ENCODE data around the gene ANKRD44. TPM values are rescaled to one million over a fixed set of nuclear protein-coding genes. Genes with fewer than 3 reads are reported as not detected.
A peak's percentile ranks its signal among the peaks of the same experiment; 100 is the strongest.
"Not testable (repeated sequence)": the region's sequence is repeated elsewhere in the genome, so short reads cannot be mapped to it uniquely, and the experiment has no call there.

Gene ANKRD44
- total RNA-seq, 1 donor from 2014 or later: 16.9 TPM

DNA sequence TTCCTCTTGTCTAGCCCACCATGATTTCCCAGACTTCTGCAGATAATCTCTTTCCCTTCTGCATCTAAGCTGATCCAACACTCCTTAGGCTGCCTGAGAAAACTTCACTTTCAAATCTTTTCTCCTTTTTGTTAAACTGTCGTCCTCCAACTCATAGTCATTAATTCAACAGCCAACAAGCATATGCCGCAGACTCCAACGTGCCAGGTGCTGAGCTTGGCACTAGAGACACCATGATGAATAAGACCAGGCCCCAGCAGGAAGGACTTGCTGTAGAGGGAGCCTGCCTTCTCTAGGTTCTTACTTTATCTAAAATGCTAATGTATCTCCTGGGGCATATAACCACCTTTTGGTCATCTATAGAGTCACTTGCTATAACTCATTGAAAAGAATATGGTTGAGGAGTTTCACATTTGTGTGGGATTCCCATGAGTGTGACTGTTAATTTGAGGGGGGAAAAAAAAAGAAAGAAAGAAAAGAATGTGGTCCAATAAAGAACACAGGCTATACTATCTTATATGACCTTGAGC is 51.0 kb downstream of the ANKRD44 start:
- DNase-seq (ENCODE audit: low read depth): no peak

DNA sequence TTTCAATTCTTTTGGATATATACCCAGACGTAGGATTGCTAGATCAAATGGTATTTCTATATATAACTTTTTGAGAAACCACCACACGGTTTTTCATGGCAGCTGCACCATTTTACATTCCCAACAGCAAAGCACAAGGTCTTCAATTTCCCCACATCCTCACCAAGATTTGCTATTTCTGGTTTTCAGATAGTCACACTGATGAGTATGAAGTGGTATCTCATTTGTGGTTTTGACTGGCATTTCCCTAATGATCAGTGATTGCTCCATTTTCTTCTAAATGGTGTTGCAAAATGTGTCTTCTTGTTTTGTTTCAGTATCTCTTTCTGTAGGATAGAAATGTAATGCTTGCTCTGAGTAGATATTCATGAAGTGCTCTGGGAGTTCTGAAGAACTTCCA is 52.0 kb downstream of the ANKRD44 start:
- peak; percentile 35 for DNase-seq (ENCODE audit: low read depth)

DNA sequence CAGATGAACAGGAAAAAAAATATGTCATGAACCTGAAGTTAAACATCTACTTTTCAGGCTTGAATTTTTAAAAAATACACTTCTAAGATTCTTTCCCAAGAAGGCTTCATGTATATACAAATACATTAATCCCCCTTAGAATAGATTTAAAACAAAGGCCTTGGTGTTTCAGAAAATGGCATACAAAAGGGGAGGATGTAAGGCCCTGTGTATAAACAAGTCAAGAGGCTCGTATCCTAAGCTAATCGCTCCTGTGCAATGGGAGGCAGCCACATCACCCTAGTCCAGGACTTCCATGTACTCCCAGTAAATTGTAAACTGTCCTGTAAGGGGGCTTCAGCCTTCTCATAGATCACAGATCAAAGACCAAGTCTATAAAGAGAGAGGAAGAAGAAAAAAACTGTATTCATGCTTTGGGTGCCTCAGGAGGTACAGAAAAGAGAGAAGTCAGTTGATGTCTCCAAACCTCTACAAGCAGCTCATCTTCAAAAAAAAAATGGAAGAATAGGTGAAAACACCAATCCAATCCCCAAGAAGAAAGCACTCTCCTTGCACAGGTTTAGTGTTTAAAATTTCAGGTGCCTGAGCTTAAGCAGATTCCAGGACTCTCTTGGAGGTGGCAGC is 53.9 kb downstream of the ANKRD44 start:
- no peak for DNase-seq (ENCODE audit: low read depth)

DNA sequence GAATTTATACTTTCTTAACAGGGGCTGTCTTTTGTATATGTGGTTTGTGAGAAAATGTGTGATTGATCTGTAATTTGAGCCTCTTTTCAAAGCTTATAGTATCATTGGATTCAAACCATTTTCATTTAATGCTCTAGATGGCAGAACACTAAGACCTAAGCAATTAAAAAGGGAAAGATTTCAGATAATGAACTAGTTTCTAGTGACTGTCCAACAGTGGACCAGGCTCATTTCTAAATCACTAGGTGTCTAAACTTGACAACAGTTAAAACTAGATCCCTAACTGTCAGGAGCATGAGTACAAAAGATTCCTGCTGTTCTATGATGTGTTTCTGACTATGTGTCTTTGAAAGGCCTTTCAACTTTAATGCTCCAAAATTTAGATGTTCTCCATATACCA is 54.6 kb downstream of the ANKRD44 start:
- DNase-seq (ENCODE audit: low read depth): no peak

DNA sequence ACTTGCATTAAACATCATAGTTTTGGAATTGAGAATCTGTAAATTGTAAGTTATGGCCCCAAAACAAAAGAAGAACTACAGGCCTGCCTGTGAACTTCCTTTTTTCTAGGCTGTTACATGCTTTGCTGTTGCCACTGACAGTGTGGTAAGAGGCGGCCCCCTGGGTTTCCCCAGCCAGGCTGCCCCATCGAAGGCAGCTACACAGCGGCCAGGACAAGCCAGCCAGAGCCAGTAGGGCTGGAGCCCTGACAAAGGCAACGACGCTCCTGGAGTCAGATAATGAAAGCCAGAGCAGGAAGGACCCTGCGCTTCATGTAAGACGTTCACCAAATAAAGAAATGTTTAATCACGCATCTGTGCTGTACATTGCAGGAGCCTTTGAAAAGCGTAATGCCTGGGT is 55.0 kb downstream of the ANKRD44 start:
- DNase-seq (ENCODE audit: low read depth): no peak

DNA sequence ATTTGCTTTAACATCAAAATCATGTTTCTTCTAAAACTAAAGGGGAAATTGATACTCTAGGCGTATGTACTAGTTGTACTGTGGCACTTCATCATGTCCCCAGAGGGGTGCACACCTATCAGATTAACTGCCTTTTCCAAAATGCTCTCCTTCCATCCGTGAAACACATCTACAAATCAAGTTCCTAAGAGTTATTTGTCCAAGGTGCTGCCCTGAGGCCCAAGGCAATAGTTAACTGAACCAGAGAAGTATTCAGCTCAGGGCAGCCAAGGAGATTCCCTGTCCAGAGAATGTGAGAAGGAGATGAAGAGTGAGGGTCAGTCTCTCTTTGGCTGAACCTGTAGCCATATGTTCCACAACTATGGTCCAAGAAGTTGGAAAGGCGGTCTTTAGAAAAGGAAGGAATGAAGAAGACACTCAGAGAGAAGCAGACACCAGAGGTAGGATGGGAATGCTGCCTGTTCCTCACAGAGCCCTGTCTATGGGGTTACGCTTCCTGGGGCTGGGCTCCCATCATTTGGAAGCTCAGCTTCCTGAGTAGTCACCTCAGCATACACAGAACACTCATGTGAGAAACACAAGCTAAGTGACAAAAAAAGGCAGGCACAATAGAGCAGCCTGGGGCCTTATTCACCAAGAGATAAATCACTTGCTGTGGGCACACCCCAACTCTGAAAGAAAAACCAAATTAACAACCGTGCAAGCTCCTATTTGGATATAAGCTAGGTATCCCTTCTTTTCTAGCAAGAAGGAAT is 55.6 kb downstream of the ANKRD44 start:
- DNase-seq (ENCODE audit: low read depth): peak; percentile 31

DNA sequence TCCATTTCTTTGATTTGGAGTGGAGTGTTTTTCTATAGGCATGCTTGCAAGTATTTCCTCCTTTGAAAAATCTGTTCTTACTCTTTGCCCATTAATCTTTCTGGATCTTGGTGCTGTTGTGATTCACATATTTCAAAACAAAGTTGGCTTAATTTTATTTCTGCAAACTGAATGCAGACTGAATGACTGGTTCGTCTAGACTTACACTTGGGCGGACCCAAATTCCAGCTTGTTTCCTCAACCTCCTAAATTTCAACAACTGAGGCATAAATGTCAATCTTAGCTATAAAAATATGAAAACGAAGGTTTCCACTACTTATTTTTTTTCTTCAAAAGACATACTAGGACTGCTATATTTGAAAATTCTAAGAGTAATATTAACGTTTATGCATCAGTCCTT is 59.0 kb downstream of the ANKRD44 start:
- DNase-seq (ENCODE audit: low read depth): no peak

DNA sequence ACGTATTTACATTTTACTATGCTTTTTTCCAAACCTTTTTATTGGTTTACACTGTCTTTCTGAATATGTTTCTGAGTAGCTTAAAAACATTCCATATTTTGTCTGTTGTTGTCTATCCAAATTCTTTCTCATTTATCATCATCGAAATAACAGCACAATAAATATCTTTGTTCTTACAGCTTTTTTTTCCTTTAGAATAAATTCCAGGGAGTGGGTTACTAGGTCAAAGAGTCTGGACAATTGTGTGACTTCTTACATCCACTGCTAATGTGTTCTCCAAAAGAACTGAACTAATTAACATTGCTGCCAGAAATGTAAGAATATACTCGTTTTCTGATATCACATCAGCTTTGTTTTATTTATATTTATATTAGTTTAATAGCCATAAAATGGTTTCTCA is 59.4 kb downstream of the ANKRD44 start:
- no peak for DNase-seq (ENCODE audit: low read depth)

DNA sequence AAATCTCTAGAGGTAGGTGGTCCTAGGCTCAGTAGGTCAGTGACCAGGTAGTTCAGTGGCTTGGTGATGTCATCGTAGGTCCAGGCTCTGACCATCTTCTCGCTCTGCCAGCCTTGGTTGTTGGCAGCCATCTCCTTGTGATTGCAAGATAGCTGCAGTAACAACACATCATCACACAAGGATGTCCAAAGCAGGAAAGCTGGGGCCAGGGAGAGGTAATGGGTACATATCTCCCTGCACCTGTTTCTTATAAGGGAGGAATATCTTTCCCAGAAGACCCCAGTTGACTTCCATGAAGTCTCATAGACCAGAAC is 60.5 kb downstream of the ANKRD44 start:
- no peak for DNase-seq (ENCODE audit: low read depth)

DNA sequence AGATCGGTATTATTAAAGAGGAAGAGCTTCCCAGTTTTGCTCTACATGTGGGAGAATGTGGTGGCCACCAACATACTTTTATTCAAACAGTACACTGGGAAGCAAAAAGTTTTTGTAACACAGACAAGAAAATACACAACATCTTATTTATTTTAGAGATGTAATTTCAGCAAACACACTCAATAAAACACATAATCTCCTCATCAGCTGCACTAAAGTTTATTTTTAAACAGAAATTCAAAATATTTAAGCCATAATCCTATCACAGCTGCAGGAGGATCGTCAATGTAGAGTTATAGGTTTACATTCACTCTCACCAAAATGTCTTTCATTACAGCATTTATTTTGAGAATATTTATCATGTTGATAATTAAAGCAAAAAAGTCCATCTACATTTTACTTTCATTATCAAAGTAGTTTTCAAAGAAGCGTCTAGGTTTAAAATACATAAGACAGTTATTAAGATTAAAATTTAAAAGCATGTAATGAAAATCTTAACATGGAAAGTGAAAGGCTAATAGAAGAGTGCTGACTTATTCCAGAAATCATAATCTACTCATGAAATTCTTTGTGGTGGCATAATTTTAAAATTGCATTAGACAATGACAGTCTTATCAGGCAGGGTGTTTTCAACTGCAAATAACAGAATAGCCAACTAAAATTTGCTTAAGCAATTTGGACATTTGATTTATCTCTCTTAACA is 61.0 kb downstream of the ANKRD44 start:
- no peak for DNase-seq (ENCODE audit: low read depth)

DNA sequence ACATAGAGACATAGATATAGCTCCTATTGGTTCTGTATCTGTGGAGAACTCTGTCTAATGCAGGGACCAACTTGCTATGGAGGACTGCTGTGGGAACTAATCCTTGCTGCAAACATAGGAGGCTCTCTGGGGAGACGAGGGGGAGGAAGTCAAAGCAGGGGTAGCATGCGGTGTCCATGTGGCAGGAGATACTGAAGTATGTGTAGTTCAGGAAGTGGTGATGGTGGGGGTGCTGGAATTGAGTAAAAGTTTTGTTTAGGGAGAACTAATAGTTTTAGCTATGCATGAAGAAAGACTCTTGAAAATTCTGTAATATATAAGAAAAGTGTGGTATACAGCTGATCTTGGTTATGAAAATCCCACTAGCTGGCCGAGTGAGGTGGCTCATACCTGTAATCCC is 62.0 kb downstream of the ANKRD44 start:
- DNase-seq (ENCODE audit: low read depth): no peak

DNA sequence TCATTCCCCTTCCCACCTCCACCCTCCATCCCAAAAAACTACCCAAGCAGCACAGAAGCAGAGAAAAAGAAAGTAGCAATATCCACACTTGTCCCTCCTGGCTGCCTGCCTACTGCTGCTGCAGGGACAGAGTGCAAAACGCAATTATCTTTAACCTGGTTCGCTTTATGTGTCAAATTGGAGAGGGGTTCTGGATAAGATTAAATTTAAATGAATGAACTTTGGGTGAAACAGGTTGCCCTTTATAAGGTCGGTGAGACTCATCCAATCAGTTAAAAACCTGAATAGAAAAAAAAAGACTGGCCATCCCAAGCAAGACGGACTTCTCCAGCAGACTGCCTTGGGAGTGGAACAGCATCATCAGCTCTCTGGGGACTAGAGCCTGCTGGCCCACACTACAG is 62.6 kb downstream of the ANKRD44 start:
- DNase-seq (ENCODE audit: low read depth): no peak

DNA sequence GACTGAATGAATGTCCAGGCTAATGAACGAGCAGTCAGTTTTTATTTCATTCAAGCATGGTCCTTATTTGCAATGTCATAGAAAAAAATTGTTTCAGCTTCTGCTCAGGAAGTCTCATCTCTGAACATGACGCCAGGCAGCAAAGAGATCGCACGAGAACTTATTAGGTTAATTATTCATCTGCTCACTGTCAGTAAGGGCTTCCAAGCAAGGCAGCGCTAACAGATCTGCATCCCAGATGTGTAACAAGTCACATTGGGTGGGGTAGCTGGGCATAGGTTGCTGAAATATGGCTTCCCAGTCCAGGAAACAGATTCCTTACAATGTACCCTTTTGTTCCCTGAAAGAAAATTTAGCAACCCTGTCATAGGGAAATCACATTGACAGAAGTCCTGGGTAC is 63.5 kb downstream of the ANKRD44 start:
- DNase-seq (ENCODE audit: low read depth): peak; percentile 37

DNA sequence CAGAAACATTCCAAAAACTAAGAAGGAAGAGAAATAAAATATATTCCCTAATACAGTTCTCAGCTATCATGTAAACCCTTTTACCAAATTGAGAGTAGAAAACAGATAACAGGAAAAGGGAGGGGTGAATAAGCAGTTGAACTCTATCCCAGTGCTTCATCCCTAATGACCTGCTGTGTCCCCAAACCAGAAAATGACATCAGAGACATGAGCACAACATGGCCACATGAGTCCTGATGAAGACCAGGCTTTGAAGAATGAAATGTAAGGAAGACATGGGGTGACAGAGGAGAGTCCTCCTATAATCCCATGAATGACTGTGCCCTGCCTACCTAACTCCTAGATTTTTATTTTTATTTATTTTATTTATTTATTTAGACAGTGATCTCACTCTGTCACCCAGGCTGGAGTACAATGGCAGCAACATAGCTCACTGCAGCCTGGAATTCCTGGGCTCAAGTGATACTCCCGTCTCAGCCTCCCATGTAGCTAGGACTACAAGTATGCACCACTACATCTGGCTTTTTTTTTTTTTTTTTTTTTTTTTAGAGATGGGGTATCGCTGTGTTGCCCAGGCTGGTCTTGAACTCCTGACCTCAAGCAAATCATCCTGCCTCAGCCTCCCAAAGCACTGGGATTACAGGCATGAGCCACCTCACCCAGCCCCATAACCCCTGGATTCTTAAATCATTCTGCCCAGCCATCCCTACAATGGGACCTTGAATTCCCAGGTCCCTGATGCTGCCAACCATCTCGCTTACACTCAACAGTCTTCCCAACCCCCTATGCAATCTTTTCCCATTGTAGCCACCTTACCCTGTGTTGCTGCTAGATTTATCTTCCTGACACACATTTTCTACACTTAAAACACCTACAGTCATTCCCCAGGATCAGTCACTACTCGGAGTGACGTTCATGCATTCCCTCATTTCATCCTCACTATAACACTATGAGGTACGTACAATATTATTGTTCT is 64.5 kb downstream of the ANKRD44 start:
- DNase-seq (ENCODE audit: low read depth): no peak

DNA sequence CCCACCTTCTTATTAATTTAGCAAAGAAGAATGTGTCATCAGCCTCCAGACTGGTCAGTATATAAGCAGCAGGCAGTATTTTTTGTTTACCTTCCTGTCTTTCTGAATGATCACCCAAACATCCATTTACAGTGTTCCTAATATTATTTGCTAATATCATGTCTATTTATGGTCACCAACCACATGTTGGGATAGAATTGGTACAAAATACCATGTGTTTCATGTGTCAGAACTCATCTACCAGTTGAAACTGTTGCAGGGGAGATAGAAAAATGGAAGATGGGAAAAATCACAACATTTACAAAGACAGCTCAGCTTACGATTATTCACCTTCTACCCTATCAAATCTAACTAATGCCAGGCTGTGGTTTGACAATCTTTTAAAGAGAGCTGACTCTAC is 66.2 kb downstream of the ANKRD44 start:
- no peak for DNase-seq (ENCODE audit: low read depth)

DNA sequence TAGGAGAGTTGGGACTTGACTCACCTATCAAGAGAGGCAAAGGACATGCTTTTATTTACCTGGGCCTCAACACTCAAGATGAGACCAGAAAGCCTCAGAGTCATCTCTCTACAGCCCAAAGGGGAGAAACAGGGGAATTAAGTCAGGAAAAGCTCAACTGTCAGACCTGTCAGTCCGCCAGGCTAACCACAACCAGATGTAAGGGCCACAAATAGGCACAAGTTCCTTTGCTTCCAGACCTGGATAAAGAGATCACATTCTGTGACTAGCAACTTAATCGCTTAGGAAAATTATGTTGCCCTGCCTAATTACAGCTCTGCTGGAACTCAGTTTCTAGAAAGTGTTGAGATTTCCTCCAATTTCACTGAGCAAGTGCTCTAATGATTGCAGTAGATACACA is 67.9 kb downstream of the ANKRD44 start:
- DNase-seq (ENCODE audit: low read depth): no peak

DNA sequence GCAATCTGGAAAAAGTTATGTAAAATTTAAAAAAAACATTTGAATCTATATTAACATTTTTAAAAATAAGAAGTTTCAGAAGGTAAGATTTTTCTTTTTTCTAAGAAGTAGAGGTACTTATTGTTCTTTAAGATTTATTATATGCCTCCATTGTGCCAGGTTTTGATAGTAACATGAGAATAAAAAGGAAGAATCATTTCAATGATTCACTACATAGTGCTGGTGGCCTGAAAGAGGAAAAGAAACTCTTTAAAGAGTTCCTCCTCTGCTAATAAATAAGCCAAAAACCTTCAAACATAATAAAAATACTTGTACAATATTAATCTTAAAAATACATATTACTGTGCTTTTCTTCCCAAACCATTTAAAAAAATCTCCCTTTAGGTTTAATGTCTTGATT is 69.0 kb downstream of the ANKRD44 start:
- no peak for DNase-seq (ENCODE audit: low read depth)

DNA sequence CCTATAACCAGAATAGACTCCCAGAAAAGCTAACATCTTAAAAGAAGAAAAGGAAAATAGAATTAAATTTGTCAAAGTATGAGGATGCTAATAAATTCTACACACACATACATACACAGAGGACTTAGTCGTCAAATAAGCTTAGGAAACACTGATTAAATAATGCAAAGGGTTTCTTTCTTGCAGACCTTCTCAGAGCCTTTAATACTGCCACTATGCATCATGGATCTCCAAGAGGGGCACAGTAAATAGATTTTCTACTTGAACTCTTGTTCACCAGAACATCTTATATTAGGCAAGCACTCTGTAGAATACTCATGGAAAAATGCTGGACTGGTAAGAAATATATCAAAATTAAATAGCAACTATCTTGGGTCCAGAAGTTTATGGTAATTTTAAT is 69.4 kb downstream of the ANKRD44 start:
- no peak for DNase-seq (ENCODE audit: low read depth)

DNA sequence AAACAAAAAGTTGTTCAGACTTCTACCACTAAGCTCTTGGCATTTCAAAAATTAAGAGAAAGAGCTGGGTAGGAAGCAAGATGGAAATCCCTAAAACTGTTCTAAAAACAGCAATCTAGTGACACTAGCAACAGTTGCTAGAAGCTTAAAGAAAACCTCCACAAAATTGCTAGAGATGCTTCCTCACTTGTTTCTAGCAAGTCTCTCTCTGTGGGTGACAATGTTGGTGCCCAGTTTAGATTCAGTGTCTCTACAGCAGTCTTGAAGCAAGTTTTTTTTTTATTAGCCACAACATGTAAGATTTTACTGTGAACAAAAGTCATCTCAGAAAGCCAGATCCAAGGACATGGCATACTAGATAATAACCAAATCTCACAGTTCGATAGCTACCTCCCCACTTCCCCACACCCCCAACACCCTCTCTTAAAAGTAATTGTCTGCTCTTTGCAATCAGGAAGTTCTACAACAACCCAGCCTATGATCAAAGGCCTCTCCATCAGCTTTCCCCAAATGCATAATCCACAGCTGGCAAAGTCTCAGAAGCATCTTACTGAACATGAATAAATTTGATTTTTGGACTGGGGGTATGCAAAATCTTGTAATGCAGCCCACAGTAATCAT is 70.0 kb downstream of the ANKRD44 start:
- DNase-seq (ENCODE audit: low read depth): no peak

DNA sequence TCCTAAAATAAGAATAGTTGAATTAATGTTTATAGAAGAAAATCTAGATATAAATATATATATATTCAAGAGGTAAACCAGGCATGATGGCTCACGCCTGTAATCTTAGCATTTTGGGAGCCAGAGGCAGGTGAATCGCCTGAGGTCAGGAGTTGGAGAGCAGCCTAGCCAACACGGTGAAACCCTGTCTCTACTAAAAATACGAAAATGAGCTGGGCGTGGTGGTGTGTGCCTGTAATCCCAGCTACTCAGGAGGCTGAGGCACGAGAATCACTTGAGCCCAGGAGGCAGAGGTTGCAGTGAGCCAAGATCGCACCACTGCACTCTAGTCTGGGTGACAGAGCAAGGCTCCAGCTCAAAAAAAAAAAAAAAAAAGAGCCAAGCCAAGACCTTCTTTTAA is 70.6 kb downstream of the ANKRD44 start:
- DNase-seq (ENCODE audit: low read depth): not testable (repeated sequence)

DNA sequence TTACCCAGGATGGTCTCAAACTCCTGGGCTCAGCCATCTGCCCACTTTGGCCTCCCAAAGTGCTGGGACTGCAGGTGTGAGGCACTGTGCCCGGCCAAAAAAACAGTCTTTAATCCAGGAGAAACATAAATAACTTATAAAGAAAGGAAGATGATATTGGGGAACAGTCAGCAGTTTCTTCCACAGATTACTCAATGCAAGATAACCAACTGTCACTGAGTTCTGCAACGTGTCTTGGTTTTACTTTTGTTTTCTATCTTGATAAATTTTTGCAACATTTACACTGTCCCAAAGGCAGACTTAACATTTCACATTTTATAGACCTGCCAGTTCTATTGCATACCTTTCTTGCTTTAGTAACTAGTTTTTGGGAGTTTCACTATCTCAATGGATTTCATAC is 71.1 kb downstream of the ANKRD44 start:
- DNase-seq (ENCODE audit: low read depth): no peak

DNA sequence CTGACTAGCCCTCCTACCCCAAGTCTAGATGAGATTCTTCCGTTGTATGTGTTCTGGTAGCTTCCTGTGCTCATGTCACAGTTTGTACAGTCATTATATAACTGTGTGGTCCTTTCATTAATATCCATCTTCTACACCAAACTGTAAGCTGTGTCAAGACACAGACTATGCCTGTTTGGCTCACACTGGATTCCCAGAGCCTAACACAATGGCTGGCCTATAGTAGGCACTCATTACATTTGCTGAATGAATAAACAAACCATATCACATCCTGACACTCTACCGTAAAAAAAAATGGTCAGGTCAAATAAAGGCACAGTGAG is 72.6 kb downstream of the ANKRD44 start:
- DNase-seq (ENCODE audit: low read depth): no peak

Data from renal cortical epithelial cell (primary cell).